WTC11 (cell line): ENCODE data around the gene SRGAP2B.
"Not testable (repeated sequence)": the region's sequence is repeated elsewhere in the genome, so short reads cannot be mapped to it uniquely, and the experiment has no call there.

Experiments used
- ESRRA ChIP-seq: sonication (generic); formaldehyde crosslinking; IDR thresholded peaks from 2 replicates; pipeline ENCODE4 v1.8.1; 2022; ENCODE audit warnings: mild to moderate bottlenecking, missing genetic modification reagents, borderline replicate concordance
- IRF2 ChIP-seq: sonication (generic); formaldehyde crosslinking; IDR thresholded peaks from 2 replicates; pipeline ENCODE4 v1.8.0; 2022; ENCODE audit warnings: low read depth, missing genetic modification reagents, borderline replicate concordance
- JUN ChIP-seq: sonication (generic); formaldehyde crosslinking; IDR thresholded peaks from 2 replicates; pipeline ENCODE4 v1.8.0; 2023; ENCODE audit warnings: mild to moderate bottlenecking, missing genetic modification reagents
- NFE2L1 ChIP-seq: sonication (generic); formaldehyde crosslinking; IDR thresholded peaks from 2 replicates; pipeline ENCODE4 v1.8.1; 2023; ENCODE audit warnings: missing genetic modification reagents
- TF ChIP-seq, protein P1 (sequence below): fragments of 200-600 bp; IDR thresholded peaks from 2 replicates; pipeline ENCODE4 v1.8.0; 2022; ENCODE audit warnings: antibody characterized with exemption
- TF ChIP-seq, protein P2 (sequence below): sonication (generic); formaldehyde crosslinking; conservative IDR thresholded peaks from 2 replicates; pipeline ENCODE4 v1.8.1; 2022; ENCODE audit warnings: mild to moderate bottlenecking, missing genetic modification reagents
- TF ChIP-seq, protein P3 (sequence below): sonication (generic); formaldehyde crosslinking; IDR thresholded peaks from 2 replicates; pipeline ENCODE4 v1.8.1; 2022; ENCODE audit warnings: mild to moderate bottlenecking, missing genetic modification reagents, moderate library complexity, borderline replicate concordance
- TF ChIP-seq, protein P4 (sequence below): sonication (generic); formaldehyde crosslinking; IDR thresholded peaks from 2 replicates; pipeline ENCODE4 v1.8.1; 2022; ENCODE audit warnings: mild to moderate bottlenecking, moderate library complexity, missing genetic modification reagents

DNA sequence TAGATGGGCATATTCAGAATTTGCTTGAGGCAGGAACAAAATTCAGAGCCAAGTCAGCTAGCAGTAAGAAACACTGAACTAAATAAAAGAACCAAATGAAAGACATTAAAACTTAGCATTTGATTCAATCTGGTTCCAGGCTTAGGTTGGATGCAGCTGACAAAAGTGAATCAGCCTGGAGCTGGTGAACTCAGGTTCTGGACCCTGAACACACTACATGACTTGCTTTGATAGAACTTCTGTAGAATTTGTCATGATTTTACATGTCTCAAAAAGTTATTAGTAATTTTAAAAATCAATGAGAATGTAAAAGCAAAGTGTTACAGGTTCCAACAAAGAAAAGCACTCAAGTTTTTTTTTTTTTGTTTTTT lies 78.7 kb downstream of the SRGAP2B start:
- not testable (repeated sequence) for TF ChIP-seq ESRRA (CRISPR knock-in tag); NFE2L1 (CRISPR knock-in tag); JUN; IRF2 (CRISPR knock-in tag)
- TF ChIP-seq, protein P1, sequence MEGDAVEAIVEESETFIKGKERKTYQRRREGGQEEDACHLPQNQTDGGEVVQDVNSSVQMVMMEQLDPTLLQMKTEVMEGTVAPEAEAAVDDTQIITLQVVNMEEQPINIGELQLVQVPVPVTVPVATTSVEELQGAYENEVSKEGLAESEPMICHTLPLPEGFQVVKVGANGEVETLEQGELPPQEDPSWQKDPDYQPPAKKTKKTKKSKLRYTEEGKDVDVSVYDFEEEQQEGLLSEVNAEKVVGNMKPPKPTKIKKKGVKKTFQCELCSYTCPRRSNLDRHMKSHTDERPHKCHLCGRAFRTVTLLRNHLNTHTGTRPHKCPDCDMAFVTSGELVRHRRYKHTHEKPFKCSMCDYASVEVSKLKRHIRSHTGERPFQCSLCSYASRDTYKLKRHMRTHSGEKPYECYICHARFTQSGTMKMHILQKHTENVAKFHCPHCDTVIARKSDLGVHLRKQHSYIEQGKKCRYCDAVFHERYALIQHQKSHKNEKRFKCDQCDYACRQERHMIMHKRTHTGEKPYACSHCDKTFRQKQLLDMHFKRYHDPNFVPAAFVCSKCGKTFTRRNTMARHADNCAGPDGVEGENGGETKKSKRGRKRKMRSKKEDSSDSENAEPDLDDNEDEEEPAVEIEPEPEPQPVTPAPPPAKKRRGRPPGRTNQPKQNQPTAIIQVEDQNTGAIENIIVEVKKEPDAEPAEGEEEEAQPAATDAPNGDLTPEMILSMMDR = not testable (repeated sequence)
- TF ChIP-seq, protein P2, sequence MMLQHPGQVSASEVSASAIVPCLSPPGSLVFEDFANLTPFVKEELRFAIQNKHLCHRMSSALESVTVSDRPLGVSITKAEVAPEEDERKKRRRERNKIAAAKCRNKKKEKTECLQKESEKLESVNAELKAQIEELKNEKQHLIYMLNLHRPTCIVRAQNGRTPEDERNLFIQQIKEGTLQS (CRISPR knock-in tag) = not testable (repeated sequence)
- TF ChIP-seq, protein P3, sequence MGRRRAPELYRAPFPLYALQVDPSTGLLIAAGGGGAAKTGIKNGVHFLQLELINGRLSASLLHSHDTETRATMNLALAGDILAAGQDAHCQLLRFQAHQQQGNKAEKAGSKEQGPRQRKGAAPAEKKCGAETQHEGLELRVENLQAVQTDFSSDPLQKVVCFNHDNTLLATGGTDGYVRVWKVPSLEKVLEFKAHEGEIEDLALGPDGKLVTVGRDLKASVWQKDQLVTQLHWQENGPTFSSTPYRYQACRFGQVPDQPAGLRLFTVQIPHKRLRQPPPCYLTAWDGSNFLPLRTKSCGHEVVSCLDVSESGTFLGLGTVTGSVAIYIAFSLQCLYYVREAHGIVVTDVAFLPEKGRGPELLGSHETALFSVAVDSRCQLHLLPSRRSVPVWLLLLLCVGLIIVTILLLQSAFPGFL (CRISPR knock-in tag) = not testable (repeated sequence)
- TF ChIP-seq, protein P4, sequence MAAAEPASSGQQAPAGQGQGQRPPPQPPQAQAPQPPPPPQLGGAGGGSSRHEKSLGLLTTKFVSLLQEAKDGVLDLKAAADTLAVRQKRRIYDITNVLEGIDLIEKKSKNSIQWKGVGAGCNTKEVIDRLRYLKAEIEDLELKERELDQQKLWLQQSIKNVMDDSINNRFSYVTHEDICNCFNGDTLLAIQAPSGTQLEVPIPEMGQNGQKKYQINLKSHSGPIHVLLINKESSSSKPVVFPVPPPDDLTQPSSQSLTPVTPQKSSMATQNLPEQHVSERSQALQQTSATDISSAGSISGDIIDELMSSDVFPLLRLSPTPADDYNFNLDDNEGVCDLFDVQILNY = not testable (repeated sequence)
